ENCODE results near the gene MAST4. TPM values are rescaled to one million over a fixed set of nuclear protein-coding genes. Genes with fewer than 3 reads are reported as not detected.

Gene MAST4
- total RNA-seq, 1 experiment from 2014 or later, result 26.5 TPM

DNA sequence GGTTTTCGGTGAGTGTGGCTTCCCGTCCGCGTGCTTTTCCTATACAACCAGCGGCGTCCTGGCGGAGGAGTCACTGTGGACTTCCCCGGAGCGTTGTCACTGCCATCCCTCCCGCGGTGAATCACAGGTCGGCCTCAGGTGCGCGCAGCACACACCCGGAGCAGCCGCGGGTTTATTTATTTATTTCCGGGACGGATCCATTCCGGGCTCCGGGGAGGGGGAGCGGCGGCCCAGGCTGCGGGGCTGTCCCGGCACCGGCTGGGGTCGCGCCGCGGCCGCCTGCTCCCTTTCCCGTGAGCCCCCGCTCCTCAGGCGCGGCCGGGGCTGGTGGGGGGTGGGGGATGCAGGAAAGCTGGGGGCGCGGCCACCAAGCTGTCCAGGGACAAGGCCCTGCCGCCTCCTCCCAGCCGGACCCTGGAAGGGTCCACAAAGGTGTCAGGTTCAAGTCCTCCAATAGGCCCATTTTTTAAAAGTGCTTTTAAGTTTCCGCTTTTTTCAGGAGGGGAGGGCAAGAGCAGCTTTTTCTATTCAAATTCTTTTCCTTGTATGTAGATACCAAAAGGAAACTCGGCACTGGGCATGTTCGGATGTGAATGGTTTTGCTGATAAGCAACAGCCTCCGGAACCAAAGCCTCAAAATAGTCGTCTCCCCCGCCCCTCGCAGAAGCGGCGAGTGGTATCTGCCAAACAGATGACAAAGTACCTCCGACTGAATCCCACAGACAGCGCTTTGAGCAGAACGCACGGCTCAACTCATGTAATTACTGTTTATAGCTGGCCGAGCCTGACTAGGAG lies 407.9 kb downstream of the MAST4 start:
- CTCF ChIA-PET, result interaction anchor here (0.6 to 1.4 kb wide), 6 partner anchors 10 to 33 kb away, joined by 3 to 4 read pairs (median 3); no protein-coding TSS in a partner anchor
- BruUV-seq (replicated peaks), result no TSS peak

DNA sequence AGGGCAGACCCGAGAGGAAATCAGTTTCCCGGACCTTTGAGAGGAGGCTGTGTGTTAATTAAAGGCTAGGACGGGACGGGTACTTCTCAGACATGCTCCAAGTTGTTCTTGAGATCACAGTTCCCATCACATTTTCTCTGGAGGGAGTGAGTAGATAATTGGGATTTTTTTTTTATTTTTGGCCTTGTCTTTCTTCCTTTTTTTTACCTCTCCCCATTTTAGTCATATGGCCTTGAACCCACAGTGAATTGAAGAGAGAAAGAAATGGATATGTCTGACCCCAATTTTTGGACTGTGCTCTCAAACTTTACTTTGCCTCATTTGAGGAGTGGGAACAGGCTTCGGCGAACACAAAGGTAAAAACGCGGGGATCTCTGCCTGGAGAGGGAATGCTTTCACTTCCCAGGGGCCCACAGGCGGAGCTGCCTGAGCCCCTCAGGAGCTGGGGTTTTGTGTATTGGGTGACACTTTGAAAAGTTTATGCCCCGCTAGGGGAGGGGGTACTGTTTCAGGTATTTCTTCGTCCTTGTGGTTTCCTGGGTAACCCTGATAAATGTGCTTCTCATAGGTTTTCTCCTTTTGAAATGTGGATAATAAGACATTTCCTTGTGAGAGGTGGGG lies 408.6 kb downstream of the MAST4 start:
- intact Hi-C loops (cut with micrococcal nuclease), result loop anchor here (1.0 to 5.0 kb wide), 5 partner anchors 57 to 191 kb away; no protein-coding TSS in a partner anchor
- CTCF ChIA-PET, result interaction anchor here (0.6 to 1.4 kb wide), 8 partner anchors 9 to 145 kb away, joined by 3 to 4 read pairs (median 3); no protein-coding TSS in a partner anchor

More for the DNA sequence above, 407.9 kb downstream of the MAST4 start:
- intact Hi-C loops (cut with micrococcal nuclease), result loop anchor here (1.0 to 5.0 kb wide), 2 partner anchors 177 to 190 kb away; no protein-coding TSS in a partner anchor
- no peaks in the 10 kb centered on the region for H3K27me3 Mint-ChIP-seq (ENCODE audit: insufficient read depth, unreplicated experiment)
- TF ChIP-seq, protein P1, sequence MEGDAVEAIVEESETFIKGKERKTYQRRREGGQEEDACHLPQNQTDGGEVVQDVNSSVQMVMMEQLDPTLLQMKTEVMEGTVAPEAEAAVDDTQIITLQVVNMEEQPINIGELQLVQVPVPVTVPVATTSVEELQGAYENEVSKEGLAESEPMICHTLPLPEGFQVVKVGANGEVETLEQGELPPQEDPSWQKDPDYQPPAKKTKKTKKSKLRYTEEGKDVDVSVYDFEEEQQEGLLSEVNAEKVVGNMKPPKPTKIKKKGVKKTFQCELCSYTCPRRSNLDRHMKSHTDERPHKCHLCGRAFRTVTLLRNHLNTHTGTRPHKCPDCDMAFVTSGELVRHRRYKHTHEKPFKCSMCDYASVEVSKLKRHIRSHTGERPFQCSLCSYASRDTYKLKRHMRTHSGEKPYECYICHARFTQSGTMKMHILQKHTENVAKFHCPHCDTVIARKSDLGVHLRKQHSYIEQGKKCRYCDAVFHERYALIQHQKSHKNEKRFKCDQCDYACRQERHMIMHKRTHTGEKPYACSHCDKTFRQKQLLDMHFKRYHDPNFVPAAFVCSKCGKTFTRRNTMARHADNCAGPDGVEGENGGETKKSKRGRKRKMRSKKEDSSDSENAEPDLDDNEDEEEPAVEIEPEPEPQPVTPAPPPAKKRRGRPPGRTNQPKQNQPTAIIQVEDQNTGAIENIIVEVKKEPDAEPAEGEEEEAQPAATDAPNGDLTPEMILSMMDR (IDR thresholded peaks at IDR 0.05; ENCODE audit: unreplicated experiment), result no peak
- no peaks in the 10 kb centered on the region for H3K36me3 Mint-ChIP-seq (ENCODE audit: insufficient read depth, unreplicated experiment)
- POLR2A ChIA-PET, result interaction anchor here (0.7 to 7.9 kb wide), 43 partner anchors 8 to 201 kb away, joined by 3 to 191 read pairs (median 5); no protein-coding TSS in a partner anchor
- peak overlapping the region; percentile 96 for H3K4me3 Mint-ChIP-seq (ENCODE audit: unreplicated experiment)
- H3K4me1 Mint-ChIP-seq (ENCODE audit: insufficient read depth, unreplicated experiment), result peaks cover 36% of the 10 kb centered on the region
- no peaks in the 10 kb centered on the region for H3K9me3 Mint-ChIP-seq (ENCODE audit: unreplicated experiment)
- peak overlapping the region; percentile 97 for H3K27ac Mint-ChIP-seq (ENCODE audit: low read depth, unreplicated experiment)
- peak; percentile 93 for DNase-seq (ENCODE audit: unreplicated experiment)

DNA sequence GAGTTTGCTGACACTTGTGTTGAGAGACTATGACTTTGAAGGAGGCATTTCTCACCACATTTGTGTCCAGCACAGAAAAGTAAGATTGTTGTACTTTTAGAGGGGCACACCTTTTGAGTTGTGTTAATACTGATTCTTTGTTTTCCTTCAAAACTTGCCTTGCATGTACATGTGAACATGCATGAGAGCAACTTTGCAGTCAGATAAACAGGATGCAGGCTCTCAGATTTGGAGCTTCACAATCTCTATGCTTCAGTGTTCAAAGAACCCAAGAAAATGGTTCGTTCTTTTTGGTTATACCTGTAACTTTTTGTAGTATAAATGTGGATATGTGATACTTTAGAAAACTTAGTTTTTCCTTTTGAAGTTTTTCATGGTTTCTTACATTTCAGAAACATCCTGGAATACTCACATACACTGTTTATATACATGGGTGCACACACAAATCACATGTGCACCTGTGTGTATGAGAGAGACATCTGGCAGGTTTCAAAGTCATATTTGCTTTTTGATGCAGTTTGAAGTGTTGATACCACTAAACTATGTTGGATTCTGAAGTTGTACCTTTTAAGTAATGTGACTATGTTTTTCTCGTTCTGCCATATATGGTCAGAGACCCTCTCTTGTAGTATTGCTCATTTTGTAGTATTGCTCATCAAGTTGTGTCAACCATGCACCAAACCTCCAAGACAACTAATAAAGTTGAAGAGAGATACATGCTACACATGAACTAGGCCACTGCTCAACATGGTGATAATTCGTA lies 409.7 kb downstream of the MAST4 start:
- peak overlapping the region; percentile 97 for H3K27ac Mint-ChIP-seq (ENCODE audit: low read depth, unreplicated experiment)
- no peak for DNase-seq (ENCODE audit: unreplicated experiment)
- intact Hi-C loops (cut with micrococcal nuclease), result loop anchor here (5.0 kb wide), 3 partner anchors 56 to 141 kb away; no protein-coding TSS in a partner anchor
- peaks cover 54% of the 10 kb centered on the region for H3K4me1 Mint-ChIP-seq (ENCODE audit: insufficient read depth, unreplicated experiment)
- CTCF ChIA-PET, result interaction anchor here (0.6 to 1.4 kb wide), 3 partner anchors 8 to 201 kb away, joined by 3 to 4 read pairs (median 3); no protein-coding TSS in a partner anchor
- peak overlapping the region; percentile 96 for H3K4me3 Mint-ChIP-seq (ENCODE audit: unreplicated experiment)
- POLR2A ChIA-PET, result interaction anchor here (0.9 to 7.9 kb wide), 25 partner anchors 9 to 201 kb away, joined by 3 to 191 read pairs (median 5); no protein-coding TSS in a partner anchor
- no peaks in the 10 kb centered on the region for H3K36me3 Mint-ChIP-seq (ENCODE audit: insufficient read depth, unreplicated experiment)
- TF ChIP-seq, protein P1 (IDR thresholded peaks at IDR 0.05; ENCODE audit: unreplicated experiment), result no peak
- no peaks in the 10 kb centered on the region for H3K27me3 Mint-ChIP-seq (ENCODE audit: insufficient read depth, unreplicated experiment)
- no TSS peak for BruUV-seq (replicated peaks)
- H3K9me3 Mint-ChIP-seq (ENCODE audit: unreplicated experiment), result no peaks in the 10 kb centered on the region

More for the DNA sequence above, 408.6 kb downstream of the MAST4 start:
- TF ChIP-seq, protein P1 (IDR thresholded peaks at IDR 0.05; ENCODE audit: unreplicated experiment), result no peak
- H3K9me3 Mint-ChIP-seq (ENCODE audit: unreplicated experiment), result no peaks in the 10 kb centered on the region
- peak overlapping the region; percentile 97 for H3K27ac Mint-ChIP-seq (ENCODE audit: low read depth, unreplicated experiment)
- no peaks in the 10 kb centered on the region for H3K36me3 Mint-ChIP-seq (ENCODE audit: insufficient read depth, unreplicated experiment)
- no peak for DNase-seq (ENCODE audit: unreplicated experiment)
- no peaks in the 10 kb centered on the region for H3K27me3 Mint-ChIP-seq (ENCODE audit: insufficient read depth, unreplicated experiment)
- peak overlapping the region; percentile 96 for H3K4me3 Mint-ChIP-seq (ENCODE audit: unreplicated experiment)
- H3K4me1 Mint-ChIP-seq (ENCODE audit: insufficient read depth, unreplicated experiment), result peaks cover 43% of the 10 kb centered on the region
- POLR2A ChIA-PET, result interaction anchor here (0.7 to 7.9 kb wide), 49 partner anchors 9 to 202 kb away, joined by 3 to 191 read pairs (median 4); no protein-coding TSS in a partner anchor
- BruUV-seq (replicated peaks), result TSS peak; percentile 76
